Posterior cingulate gyrus (tissue), 11 donors: ENCODE results near the gene HOXC5.
"Not testable (repeated sequence)": the region's sequence is repeated elsewhere in the genome, so short reads cannot be mapped to it uniquely, and the experiment has no call there.

Experiments used
- DNase-seq, 10 donors: peaks; one replicate each; pipeline versions ENCODE4 v3.0.0 to v3.0.0-alpha.2; 2020 to 2021; ENCODE audit warnings: mixed read lengths in 3 of 10
- intact Hi-C: fragments of 100-400 bp; cut with DNase I; formaldehyde crosslinking; loops from one replicate; pipeline ENCODE4 v1.15.1; 2023

Gene HOXC5

DNA sequence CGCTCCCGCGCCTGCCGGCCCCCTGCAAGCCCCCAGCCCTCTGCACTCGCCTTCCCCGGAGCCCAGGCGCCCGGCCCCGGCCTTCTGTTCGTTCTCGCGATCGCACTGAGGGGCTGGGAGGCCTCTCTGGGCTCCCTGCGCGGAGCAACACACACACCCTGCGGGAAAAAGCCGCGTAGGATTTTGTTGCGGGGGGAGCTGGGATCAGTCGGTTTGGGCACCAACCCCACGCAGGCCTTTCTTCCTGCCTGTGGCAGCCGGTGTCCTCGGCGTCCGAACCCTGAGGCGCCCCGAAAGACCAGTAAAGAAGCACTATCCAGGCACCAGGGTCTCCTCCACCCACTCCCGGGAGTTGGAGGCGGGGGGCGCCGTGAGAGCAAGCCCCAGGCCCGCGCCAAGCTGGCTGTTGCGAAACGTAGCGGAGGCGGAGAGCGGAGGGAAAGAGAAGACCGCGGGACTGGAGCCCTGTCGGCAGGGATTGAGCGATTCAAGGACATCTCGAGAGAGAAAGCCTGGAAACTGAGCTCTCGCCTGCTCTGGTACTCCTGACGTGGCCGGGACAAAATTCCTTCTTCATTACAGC, 1.9 kb upstream of the HOXC5 start:
- intact Hi-C loops, result no loop called here

DNA sequence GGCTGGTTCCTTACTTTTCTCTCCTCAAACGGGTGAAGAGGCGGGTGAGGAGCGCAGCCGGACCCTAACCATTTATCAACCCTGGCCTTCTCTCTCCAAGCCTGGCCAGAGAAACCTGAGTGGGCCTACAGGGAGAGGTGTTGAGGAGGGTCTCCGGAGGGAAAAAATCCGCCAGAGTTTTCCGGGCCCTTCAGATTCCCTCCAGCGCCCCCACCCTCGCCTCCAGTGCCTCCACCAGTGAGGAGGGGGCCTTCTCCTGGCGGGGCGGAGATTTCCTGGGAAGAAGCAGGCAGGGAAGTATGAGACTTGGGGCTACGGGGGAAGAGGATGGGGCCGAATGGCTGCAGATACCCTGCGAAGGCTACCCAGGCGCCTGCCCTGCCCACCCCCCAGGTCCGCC, 1.4 kb upstream of the HOXC5 start:
- DNase-seq, result peak in 1 of 10 donors; percentile 43

More for the DNA sequence above, 1.9 kb upstream of the HOXC5 start:
- DNase-seq, result peak in 1 of 10 donors; percentile 73

DNA sequence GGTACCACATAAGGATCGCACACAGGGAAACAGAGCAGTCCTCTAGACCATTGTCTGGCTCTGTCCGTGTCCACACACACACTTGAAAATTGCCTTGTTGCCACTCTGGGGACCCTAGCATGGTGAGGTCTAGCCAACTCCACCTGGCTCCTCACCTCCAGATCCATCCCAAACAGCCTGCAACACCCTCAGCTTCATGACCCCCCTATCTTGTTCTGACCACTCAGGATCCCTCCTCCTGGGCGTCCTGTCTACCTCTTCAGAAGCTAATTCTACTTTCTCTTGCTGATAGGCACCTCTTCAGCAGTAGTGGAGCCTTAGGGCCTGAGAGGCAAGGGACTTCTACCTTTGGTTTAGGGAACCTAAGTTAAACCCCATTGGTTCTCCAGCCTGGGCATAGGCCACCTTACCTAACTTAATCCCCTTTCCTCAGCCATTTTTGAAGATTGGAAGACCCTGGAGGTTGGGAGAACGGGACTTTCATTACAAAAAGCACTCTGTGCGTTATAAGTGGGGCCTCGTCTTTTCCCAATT, 697 bp upstream of the HOXC5 start:
- no peak for DNase-seq
- intact Hi-C loops, result loop anchor here (2.0 kb wide), 1 partner anchor 161 kb away; no protein-coding TSS in a partner anchor

More for the DNA sequence above, 1.4 kb upstream of the HOXC5 start:
- intact Hi-C loops, result no loop called here

DNA sequence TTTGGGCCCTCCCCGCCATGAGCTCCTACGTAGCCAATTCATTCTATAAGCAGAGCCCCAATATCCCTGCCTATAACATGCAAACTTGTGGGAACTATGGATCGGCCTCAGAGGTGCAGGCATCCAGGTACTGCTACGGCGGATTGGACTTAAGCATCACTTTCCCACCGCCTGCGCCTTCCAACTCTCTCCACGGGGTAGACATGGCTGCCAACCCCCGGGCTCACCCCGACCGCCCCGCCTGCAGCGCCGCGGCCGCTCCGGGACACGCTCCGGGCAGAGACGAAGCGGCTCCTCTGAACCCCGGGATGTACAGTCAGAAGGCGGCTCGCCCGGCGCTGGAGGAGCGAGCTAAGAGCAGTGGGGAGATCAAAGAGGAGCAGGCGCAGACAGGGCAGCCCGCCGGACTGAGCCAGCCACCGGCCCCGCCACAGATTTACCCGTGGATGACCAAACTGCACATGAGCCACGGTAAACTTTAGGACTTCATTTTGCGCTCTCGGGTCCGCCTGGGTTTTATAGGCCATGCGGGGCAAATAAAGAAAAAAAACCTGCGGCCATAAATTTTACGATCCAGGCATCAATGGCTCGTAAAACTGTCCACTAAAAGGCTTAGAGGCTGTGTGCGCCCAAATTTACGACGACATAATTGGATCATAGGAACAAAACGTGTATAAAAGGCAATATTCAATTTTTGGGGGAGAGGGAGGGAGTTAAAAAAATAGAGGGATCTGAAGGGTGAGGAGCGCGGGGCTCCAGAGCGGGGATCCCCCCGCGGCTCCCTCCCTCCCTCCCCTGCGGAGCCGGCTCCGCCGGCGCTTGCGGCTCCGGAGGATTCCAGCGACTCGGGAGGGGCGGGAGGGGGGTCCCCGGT, 493 bp downstream of the HOXC5 start:
- intact Hi-C loops, result loop anchor here (2.0 kb wide), 1 partner anchor 159 kb away; no protein-coding TSS in a partner anchor
- peak in 1 of 10 donors; percentile 76 for DNase-seq

DNA sequence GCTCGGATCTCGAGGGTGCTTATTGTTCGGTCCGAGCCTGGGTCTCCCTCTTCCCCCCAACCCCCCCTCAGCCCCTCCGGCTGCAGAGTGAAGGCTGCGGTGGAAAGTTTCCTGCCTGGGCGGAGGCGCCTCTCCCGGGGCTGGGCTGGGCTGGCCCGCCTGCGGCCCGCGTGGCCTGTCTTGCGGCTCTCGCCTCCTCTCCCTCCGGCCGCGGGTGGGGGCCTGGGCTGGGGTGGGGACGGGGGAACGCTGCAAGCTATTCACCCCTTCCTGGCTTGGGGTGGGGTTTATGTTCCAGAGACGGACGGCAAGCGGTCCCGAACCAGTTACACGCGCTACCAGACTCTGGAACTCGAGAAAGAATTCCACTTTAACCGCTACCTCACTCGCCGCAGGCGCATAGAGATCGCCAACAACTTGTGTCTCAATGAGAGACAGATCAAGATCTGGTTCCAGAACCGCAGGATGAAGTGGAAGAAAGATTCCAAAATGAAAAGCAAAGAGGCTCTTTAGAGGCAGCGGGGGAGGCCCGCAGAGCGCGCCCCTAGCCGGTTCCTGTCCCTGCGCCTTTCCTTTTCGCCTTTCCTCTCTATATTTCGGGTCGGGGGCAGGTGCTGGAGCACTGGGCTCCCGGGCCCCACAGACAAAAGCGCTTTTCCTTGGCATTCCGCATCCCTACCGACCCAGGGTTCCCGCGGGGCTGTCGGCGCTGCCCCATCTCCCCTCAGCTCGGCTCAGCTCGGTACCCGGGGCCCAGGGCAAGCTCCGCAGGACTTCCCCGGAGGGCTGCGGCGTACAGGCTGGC, 1.3 kb downstream of the HOXC5 start:
- intact Hi-C loops, result loop anchor here (2.0 kb wide), 1 partner anchor 159 kb away; no protein-coding TSS in a partner anchor
- peak in 1 of 10 donors; percentile 70 for DNase-seq

DNA sequence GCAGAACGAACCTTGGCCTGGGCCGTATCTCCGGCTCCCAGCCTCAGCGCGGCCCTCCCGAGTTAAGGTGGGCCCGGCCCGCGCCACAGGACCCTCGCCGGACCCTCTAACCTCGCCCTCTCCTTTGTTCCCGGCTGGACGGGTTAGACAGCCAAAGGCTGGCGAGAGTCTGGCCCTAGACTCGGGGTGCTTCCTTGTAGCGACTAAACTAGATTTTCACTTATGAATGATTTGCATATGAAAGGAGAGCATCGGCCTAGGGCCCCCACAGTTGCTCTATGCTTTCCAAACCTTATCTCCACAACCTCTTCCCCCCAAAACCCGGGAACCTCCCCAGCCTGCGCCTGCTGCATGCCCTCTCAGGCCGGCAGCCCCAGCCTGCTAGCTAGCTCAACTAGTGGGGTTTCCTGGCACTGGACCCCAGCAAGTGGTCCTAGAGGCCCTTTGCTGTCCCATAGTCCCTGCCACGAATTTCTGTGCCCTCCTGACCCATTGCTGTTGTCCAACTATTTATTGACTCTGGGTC, 2.0 kb downstream of the HOXC5 start:
- intact Hi-C loops, result no loop called here
- no peak for DNase-seq

DNA sequence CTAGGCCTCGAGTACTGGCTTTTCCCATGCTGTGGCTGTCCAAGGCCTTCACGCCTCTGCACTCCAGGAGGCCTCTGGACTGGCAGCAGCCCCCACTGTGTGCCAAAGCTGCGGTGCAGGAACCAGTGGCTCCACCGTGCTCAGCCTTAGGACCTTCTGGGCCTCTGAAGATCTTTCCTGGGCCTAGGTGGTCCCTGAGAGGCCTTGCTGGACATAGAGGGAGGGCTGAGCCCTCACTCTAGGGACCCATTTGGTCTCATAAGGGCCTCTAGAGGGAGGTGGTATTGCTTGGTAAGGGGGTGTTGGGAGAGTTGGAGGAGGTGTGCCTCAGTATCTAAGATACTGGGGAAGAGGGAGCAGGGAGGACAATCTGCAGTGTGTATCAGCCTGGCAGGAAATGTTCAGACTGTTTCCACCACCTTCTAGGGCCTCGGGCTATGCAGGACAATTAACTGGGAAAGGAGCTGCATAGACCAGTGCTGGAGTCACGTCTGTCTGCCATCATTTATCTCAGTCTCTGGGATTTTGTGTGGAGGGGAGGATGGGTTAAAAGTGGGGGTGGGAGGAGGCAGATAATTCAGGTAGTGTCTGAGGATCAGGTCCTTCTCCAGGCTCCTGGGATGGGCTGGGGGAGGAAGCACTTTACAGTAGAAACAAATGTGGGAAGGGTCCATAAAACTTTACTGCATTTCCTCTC, 2.9 kb downstream of the HOXC5 start:
- intact Hi-C loops, result no loop called here
- peak in 1 of 10 donors; percentile 53 for DNase-seq

DNA sequence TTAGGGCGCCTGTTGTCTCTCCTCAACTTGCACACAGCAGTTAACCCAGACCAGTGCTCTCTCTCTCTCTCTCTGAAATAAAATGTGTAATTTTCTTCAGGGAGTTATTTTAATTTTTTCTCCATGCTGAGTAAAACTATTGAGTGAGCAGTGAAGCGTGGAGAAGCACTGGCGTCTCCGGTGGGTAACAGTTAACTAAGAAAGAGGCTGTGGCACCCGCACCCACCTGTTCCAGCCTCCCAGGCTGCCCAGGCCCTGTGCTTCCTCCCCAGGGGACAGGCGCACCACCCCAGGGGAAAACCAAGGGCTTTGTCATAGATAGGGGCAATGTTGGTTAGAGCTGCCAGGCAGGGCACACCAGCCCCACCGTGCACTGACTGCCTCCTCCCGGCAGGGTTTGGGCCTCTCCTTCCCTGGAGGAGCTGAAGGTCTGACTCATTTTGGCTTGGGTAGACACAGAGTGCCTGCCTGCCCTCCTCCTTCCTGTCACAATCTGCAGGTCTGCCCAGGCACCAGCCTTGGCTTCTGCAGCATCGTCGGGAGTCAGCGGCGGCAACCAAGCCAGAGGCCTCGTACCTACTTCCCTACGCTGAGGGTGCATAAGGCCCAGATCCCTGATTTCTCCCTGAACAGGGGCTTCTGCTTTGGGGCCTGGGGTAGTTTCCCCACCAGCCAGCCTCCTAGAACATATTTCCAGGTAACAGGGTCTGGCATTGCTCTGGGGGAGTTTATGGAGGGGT, 3.9 kb downstream of the HOXC5 start:
- intact Hi-C loops, result no loop called here
- peak in 1 of 10 donors; percentile 58 for DNase-seq

DNA sequence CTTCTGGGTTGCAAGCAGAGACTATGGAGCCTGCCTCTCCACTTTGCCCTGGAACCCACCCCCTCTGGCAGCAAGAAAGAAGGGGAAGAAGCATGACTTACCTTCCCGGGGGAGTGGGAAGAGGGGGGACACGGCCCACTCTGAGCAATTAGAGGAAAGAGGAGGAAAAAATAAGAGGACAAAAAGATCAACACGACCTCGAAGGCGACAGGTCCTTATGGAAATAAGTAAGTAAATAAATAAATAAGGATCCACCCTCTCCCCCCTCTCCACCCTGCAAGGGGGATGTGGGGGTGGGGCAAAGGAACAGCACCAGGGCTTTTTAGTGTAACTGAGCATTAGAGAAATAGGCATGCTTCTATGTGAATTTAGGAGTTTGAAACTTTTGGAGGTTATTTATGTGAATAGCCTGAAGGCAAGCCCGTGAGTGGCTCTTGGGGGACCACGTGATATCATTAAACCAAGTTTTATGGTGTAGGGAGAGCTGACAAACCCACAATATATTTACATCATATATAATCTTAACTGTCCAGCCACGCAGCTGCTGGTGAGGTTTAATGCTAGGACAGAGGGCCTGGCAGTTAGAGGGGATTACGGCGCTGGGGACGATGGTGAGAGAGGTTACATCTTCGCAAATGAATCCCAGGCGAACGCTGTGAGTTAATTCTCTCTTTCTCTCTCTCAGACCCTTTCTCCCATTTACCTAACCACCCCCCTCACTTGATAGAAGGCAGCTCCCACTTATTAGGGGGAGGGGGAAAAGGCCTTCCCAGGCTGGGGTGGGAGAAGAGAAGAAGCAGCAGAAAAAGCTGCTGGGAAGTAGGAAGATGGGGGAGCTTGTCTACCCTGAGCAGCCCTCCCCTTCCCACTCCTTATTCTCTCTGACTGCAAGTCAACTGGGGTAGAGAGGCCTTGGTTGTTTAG, 4.8 kb downstream of the HOXC5 start:
- intact Hi-C loops, result no loop called here
- DNase-seq, result peak in 1 of 10 donors; percentile 46

DNA sequence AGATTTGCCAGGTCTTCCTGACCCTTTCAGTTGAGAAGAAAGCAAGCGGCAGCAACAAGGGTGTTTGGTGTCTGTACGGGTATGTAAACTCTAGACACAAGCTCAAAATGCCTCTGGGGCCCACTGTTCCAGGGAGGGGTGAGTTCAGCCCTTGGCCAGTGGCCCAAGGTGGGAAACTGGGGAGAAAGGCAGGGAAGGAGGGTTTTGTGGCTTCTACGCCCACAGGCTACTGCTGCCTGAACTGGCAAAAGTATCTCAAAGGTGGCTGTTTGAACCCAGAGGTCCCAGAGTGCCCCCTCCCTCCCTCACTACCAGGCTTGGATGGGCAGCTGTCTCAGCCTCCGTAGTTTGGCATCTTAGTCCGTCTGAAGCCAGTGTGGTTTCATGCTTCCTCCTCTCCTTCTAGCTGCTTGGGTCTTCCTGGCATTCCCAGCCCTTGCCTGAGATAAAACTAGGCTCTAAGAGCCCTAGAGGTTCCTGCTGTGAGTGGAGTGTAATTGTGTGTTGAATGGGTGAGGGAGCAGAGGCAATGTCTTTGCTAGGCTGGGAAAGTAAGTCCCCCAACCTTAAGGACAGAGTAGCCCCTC, 5.5 kb downstream of the HOXC5 start:
- intact Hi-C loops, result no loop called here
- DNase-seq, result no peak

DNA sequence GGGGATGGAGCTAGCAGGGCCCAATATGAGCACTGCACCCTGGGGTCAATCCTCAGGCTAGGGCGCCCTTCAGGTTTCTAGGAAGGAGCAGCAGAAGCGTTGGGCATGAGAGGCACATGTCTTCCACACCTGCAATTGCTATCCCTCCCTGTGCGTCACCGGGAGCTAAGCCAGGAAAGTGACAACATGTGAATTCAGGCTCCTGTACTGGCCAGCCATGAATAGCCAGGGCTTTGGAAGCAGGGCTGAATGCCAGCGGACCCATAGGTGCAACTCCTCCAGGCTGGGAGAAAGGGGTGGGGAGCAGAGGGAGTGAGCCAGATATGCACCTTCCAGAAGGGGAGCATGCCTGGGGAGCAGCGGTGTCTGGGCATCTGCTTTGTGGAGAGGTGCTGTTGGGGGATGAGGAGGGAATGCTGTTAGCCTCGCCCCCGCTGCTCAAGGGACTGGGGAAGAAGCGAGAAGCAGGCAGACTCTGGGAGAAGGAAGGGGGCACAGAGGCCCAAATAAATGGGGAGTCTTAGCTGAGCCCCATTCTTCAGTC, 6.1 kb downstream of the HOXC5 start:
- intact Hi-C loops, result no loop called here
- DNase-seq, result peak in 1 of 10 donors; percentile 62

DNA sequence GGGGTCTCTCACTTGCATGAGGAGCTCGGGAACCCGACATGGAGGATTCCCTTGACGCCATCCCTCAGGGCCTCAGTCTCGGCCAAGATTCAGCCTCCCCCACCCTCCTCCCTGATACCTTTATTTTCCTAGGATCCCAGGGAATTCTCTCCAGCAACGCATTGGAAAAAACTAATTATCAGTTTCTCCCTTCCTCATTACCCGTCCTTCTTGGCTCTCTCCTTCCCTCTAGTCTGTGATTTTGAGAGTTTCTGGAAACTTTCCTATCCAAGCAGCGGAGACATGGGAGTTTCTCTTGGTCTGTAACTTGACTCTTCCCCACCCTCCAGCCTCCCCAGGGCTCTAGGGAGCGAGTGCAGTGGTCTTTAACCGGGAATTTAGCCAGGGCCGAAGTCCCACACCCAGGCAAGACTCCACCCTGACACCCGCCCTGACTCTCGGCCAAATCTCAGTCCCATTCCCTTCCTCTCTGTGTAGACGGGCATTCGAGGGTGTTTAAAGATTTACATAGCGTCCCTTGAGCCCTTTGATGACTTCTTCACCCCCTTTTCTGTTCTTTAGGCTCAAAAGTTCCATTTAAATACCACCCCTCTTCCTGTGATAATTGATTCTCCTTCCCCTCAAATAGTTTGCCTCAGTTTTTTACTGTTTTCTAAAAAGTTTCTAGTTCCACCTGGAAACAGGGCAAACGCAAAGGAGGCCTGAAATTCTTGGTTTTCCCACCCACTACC, 6.7 kb downstream of the HOXC5 start:
- no peak for DNase-seq
- intact Hi-C loops, result no loop called here

DNA sequence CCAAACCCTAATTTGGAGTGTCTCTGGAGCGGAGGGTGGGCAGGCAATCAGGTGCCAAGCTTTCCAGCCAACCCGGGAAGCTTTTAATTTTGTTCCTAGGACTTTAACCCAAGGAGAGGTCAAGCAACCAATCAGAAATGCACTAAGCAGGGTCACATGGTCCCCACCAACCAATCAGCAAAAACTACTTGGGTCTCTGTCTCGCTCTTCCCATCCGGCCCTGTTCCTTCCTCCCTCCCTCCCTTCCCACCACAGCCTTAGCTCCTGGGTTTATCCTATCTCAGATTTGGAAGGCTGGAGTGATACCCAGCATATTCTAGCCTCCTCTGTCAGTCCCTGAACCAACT, 7.3 kb downstream of the HOXC5 start:
- intact Hi-C loops, result no loop called here
- no peak for DNase-seq

DNA sequence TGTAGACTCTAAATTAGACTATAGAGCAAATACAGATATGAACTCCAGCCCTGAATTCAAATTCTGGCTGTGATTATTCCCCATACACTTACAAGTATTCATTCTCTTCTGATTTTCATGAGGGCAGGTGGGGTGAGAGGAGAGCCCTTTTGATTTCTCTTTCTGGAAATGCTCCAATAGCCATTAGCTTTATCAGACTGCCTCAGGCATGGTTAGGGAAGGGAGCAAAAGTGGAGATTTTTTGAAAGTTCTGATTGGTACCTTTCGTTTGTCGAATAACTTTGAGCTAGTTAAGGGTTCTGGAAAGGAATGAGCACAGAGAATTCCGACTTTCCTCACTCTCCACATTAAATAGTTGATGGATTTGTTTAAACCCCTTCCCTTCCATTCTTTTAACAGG, 7.8 kb downstream of the HOXC5 start:
- DNase-seq, result no peak
- intact Hi-C loops, result no loop called here

DNA sequence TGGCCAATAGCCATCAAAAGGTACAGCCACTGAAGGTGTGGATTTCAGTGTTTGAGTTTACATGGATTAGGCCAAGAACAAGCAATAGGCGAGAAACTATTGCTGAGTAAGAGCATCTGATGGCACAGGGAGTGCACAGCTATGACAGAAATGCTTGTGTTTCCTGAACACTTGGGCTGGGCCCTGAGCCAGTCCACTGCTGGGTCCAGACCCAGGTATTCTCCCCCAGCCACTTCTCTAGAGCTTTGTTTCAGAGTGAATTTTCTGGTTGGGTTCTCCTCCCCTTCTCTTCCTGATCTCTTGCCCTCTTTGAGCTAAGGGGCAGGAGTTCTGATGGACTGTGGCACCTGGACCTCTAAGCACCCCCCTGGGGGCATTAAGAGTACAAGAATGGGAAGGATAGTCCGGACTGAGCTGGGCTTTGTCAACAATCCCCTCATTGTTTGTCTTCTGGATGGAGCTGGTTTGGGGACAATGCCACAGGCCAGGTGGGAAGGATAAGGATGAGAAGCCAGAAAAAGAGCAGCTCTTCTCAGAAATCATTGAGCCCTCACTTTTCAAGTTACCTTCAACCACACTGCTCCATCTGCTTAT, 8.3 kb downstream of the HOXC5 start:
- DNase-seq, result no peak
- intact Hi-C loops, result no loop called here

DNA sequence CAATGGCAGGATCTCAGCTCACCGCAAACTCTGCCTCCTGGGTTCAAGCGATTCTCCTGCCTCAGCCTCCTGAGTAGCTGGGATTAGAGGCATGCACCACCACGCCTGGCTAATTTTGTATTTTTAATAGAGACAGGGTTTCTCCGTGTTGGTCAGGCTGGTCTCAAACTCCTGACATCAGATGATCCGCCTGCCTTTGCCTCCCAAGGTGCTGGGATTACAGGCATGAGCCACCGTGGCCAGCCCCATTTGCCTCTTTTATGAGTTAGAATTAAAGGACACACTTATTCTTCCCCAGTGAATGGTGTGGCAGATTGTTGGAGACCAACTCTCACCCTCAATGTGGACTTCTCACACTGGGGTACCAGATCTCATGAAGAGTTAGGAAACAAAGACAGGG, 9.2 kb downstream of the HOXC5 start:
- intact Hi-C loops, DNase-seq: not testable (repeated sequence)
